Measurements from ENCODE around the gene UBR2.
"Not testable (repeated sequence)": the region's sequence is repeated elsewhere in the genome, so short reads cannot be mapped to it uniquely, and the experiment has no call there.

The UBR2 gene

GRCh38 chr6:42696526-42697267, 132.9 kb downstream of the UBR2 start:
- no peak for DNase-seq

- no peak for DNase-seq
These were observed 133.4 kb downstream of the UBR2 start for GRCh38 chr6:42697268-42697655.

GRCh38 chr6:42698217-42698616, 134.4 kb downstream of the UBR2 start:
- no peak for DNase-seq

GRCh38 chr6:42702200-42702599, 138.4 kb downstream of the UBR2 start:
- no peak for DNase-seq

GRCh38 chr6:42702786-42703185, 139.0 kb downstream of the UBR2 start:
- not testable (repeated sequence) for DNase-seq

GRCh38 chr6:42704251-42704936, 140.6 kb downstream of the UBR2 start:
- no peak for DNase-seq

- no peak for DNase-seq
These were observed 141.1 kb downstream of the UBR2 start for GRCh38 chr6:42704937-42705374.

- no peak for DNase-seq
These were observed 143.8 kb downstream of the UBR2 start for GRCh38 chr6:42707595-42707994.

- no peak for DNase-seq
These were observed 144.3 kb downstream of the UBR2 start for GRCh38 chr6:42708096-42708495.

- no peak for DNase-seq
These were observed 146.0 kb downstream of the UBR2 start for GRCh38 chr6:42709871-42710270.

- no peak for DNase-seq
These were observed 146.5 kb downstream of the UBR2 start for GRCh38 chr6:42710316-42710715.

GRCh38 chr6:42711930-42712329, 148.1 kb downstream of the UBR2 start:
- DNase-seq: no peak

- DNase-seq: no peak
These were observed 150.4 kb downstream of the UBR2 start for GRCh38 chr6:42714098-42714761.

GRCh38 chr6:42715871-42716270, 152.0 kb downstream of the UBR2 start:
- no peak for DNase-seq

- no peak for DNase-seq
These were observed 156.9 kb downstream of the UBR2 start for GRCh38 chr6:42720739-42721138.

- no peak for DNase-seq
These were observed 158.7 kb downstream of the UBR2 start, which contains the start of gene PRPH2 for GRCh38 chr6:42722497-42722896. TSS of gene PRPH2 (minus strand) at chr6:42722597. CDS start at chr6:42722334, 263 bp downstream.

- DNase-seq: no peak
These were observed 161.0 kb downstream of the UBR2 start for GRCh38 chr6:42724825-42725224.

GRCh38 chr6:42726026-42726425, 162.2 kb downstream of the UBR2 start:
- DNase-seq: no peak

- DNase-seq: peak in 1 of 2 experiments; percentile 58
These were observed 162.8 kb downstream of the UBR2 start for GRCh38 chr6:42726485-42727086.

GRCh38 chr6:42727087-42727611, 163.3 kb downstream of the UBR2 start:
- DNase-seq: no peak

- DNase-seq: no peak
These were observed 163.8 kb downstream of the UBR2 start for GRCh38 chr6:42727627-42728026.

- no peak for DNase-seq
These were observed 165.9 kb downstream of the UBR2 start for GRCh38 chr6:42729731-42730130.

- DNase-seq: not testable (repeated sequence)
These were observed 170.1 kb downstream of the UBR2 start for GRCh38 chr6:42733867-42734481.

All from cerebellar nuclear complex (tissue), 1 donor.